GM12864 (cell line): ENCODE results near the gene GABRB2.
"Not testable (repeated sequence)": the region's sequence is repeated elsewhere in the genome, so short reads cannot be mapped to it uniquely, and the experiment has no call there.

Experiments
- DNase-seq: peaks from one replicate; pipeline ENCODE4 v3.0.0-alpha.2; 2011; ENCODE audit warnings: low read depth
- H3K4me3 ChIP-seq: 2 replicates; pipeline ENCODE4 v1.5.1; 2011; ENCODE audit warnings: mild to moderate bottlenecking, low read depth, low read length, control low read depth
- CTCF ChIP-seq: IDR thresholded peaks from 2 replicates; pipeline ENCODE4 v1.5.1; 2011; ENCODE audit warnings: low read depth, mild to moderate bottlenecking, moderate library complexity, low read length, control low read depth, inconsistent platforms; ENCODE audit errors: missing control alignments

GABRB2 gene

GRCh38 chr5:161535762-161536161 is 10.8 kb downstream of the GABRB2 start:
- peak; percentile 39 for TF ChIP-seq CTCF
- DNase-seq: no peak
- H3K4me3 ChIP-seq: no peak overlapping the region

- TF ChIP-seq CTCF: no peak
- H3K4me3 ChIP-seq: no peak overlapping the region
- DNase-seq: no peak
Measured at GRCh38 chr5:161530700-161531099, 15.8 kb downstream of the GABRB2 start.

- no peak overlapping the region for H3K4me3 ChIP-seq
- TF ChIP-seq CTCF: no peak
- DNase-seq: no peak
Measured at GRCh38 chr5:161513942-161514341, 32.6 kb downstream of the GABRB2 start.

- no peak overlapping the region for H3K4me3 ChIP-seq
- no peak for DNase-seq
- TF ChIP-seq CTCF: no peak
Measured at GRCh38 chr5:161507591-161507990, 38.9 kb downstream of the GABRB2 start.

- not testable (repeated sequence) for DNase-seq, H3K4me3 ChIP-seq
Measured at GRCh38 chr5:161505160-161505559, 41.4 kb downstream of the GABRB2 start.

- DNase-seq: no peak
- TF ChIP-seq CTCF: no peak
- H3K4me3 ChIP-seq: no peak overlapping the region
Measured at GRCh38 chr5:161498531-161498930, 48.0 kb downstream of the GABRB2 start.

- H3K4me3 ChIP-seq: no peak overlapping the region
- no peak for TF ChIP-seq CTCF
- no peak for DNase-seq
Measured at GRCh38 chr5:161483721-161484120, 62.8 kb downstream of the GABRB2 start.

GRCh38 chr5:161481922-161482321 is 64.6 kb downstream of the GABRB2 start:
- no peak overlapping the region for H3K4me3 ChIP-seq
- TF ChIP-seq CTCF: no peak
- no peak for DNase-seq
